IMR-90 (cell line): ENCODE measurements around the gene CNNM2. TPM values are rescaled to one million over a fixed set of nuclear protein-coding genes. Genes with fewer than 3 reads are reported as not detected.

ENCODE experiments used
- ATAC-seq: fragments of 200-7000 bp; cut with Tn5 transposase; 2 replicates; pipeline ENCODE4 v1.9.1; 2020; ENCODE audit warnings: low read depth, mild to moderate bottlenecking, moderate library complexity
- BruUV-seq: library from RNA; stranded (reverse); fragments of 400-500 nt; replicated peaks from 2 replicates; lab custom pipeline; 2021; lab: Mats Ljungman, UMichigan
- CTCF ChIA-PET: fragments of 300-600 bp; formaldehyde crosslinking; extraction: SDS; loops from one replicate; lab custom pipeline; 2021; ENCODE audit warnings: antibody characterized with exemption; lab: Yijun Ruan, JAX
- POLR2A ChIA-PET: fragments of 300-600 bp; sonication (Branson Sonifier 250); formaldehyde crosslinking; loops from one replicate; lab custom pipeline; 2022; ENCODE audit warnings: antibody characterized with exemption; ENCODE audit not compliant: unreplicated experiment; lab: Charles Lee
- DNase-seq: peaks from one replicate; pipeline ENCODE4 v3.0.0; 2013
- H2AFZ ChIP-seq: replicated peaks from 2 replicates; pipeline ENCODE3; 2013; ENCODE audit warnings: low read length, mild to moderate bottlenecking; ENCODE audit not compliant: poor library complexity
- H2AK5ac ChIP-seq: 2 replicates; pipeline ENCODE4 v1.6.1; 2013; ENCODE audit warnings: low read depth, low read length, inconsistent platforms
- H2AK9ac ChIP-seq: replicated peaks from 2 replicates; pipeline ENCODE3; 2013; ENCODE audit warnings: mild to moderate bottlenecking, low read depth, low read length, moderate library complexity; ENCODE audit not compliant: poor library complexity
- H2BK120ac ChIP-seq: 2 replicates; pipeline ENCODE4 v1.6.1; 2013; ENCODE audit warnings: low read depth, low read length, inconsistent platforms
- H2BK15ac ChIP-seq: 3 replicates; pipeline ENCODE4 v1.6.1; 2013; ENCODE audit warnings: low read depth, low read length, inconsistent platforms
- H2BK20ac ChIP-seq: 2 replicates; pipeline ENCODE4 v1.6.1; 2013; ENCODE audit warnings: low read depth, mild to moderate bottlenecking, inconsistent platforms, low read length, moderate library complexity
- H2BK5ac ChIP-seq: 2 replicates; pipeline ENCODE4 v1.6.1; 2013; ENCODE audit warnings: mild to moderate bottlenecking, low read depth, low read length, inconsistent platforms; ENCODE audit not compliant: poor library complexity, severe bottlenecking
- H3K14ac ChIP-seq: replicated peaks from 2 replicates; pipeline ENCODE4 v1.6.1; 2013; ENCODE audit warnings: low read depth, low read length, inconsistent platforms
- H3K18ac ChIP-seq: 2 replicates; pipeline ENCODE4 v1.6.1; 2013; ENCODE audit warnings: low read depth, low read length, control low read depth
- H3K23ac ChIP-seq: 2 replicates; pipeline ENCODE4 v1.6.1; 2013; ENCODE audit warnings: low read depth, low read length, inconsistent platforms
- H3K27ac ChIP-seq: 2 replicates; pipeline ENCODE4 v1.5.1; 2013; ENCODE audit warnings: mild to moderate bottlenecking, control low read depth, low read length; ENCODE audit not compliant: insufficient read depth
- H3K27me3 ChIP-seq: 2 replicates; pipeline ENCODE4 v1.6.1; 2013; ENCODE audit warnings: low read length; ENCODE audit not compliant: control insufficient read depth, insufficient read depth
- H3K36me3 ChIP-seq: 2 replicates; pipeline ENCODE4 v1.6.1; 2013; ENCODE audit warnings: low read length, mixed read lengths; ENCODE audit not compliant: control insufficient read depth, insufficient read depth
- H3K4ac ChIP-seq: 2 replicates; pipeline ENCODE4 v1.6.1; 2013; ENCODE audit warnings: low read depth, low read length, inconsistent platforms
- H3K4me1 ChIP-seq: 2 replicates; pipeline ENCODE4 v1.6.1; 2013; ENCODE audit warnings: low read length, mixed read lengths; ENCODE audit not compliant: control insufficient read depth, insufficient read depth
- H3K4me2 ChIP-seq: 2 replicates; pipeline ENCODE4 v1.6.1; 2013; ENCODE audit warnings: low read depth, mild to moderate bottlenecking, control low read depth, low read length, moderate library complexity
- H3K4me3 ChIP-seq: 2 replicates; pipeline ENCODE4 v1.5.1; 2013; ENCODE audit warnings: low read depth, mild to moderate bottlenecking, control low read depth, low read length, moderate library complexity; ENCODE audit not compliant: insufficient read depth
- H3K56ac ChIP-seq: 2 replicates; pipeline ENCODE4 v1.6.1; 2013; ENCODE audit warnings: low read length, inconsistent platforms; ENCODE audit not compliant: insufficient read depth; ENCODE audit errors: extremely low read depth
- H3K79me1 ChIP-seq, 2 experiments: 2 replicates each; pipeline ENCODE4 v1.6.1; 2013; ENCODE audit warnings: low read length in 2 of 2, inconsistent platforms in 1 of 2, low read depth in 1 of 2
- H3K9ac ChIP-seq: 2 replicates; pipeline ENCODE4 v1.6.1; 2013; ENCODE audit warnings: low read depth, low read length, control low read depth
- H3K9me1 ChIP-seq: 2 replicates; pipeline ENCODE4 v1.6.1; 2013; ENCODE audit warnings: low read length, inconsistent platforms; ENCODE audit not compliant: insufficient read depth
- H3K9me3 ChIP-seq: 2 replicates; pipeline ENCODE4 v1.6.1; 2013; ENCODE audit warnings: low read length; ENCODE audit not compliant: control insufficient read depth, insufficient read depth
- H4K20me1 ChIP-seq: 2 replicates; pipeline ENCODE4 v1.6.1; 2013; ENCODE audit warnings: low read length, inconsistent platforms; ENCODE audit not compliant: insufficient read depth
- H4K5ac ChIP-seq: 2 replicates; pipeline ENCODE4 v1.6.1; 2013; ENCODE audit warnings: mild to moderate bottlenecking, low read depth, low read length, control low read depth
- H4K8ac ChIP-seq, 2 experiments: 2 replicates each; pipeline ENCODE4 v1.6.1; 2013; ENCODE audit warnings: low read depth in 2 of 2, low read length in 2 of 2, control low read depth in 1 of 2, inconsistent platforms in 1 of 2
- H4K91ac ChIP-seq: 2 replicates; pipeline ENCODE4 v1.6.1; 2013; ENCODE audit warnings: low read depth, low read length, inconsistent platforms; ENCODE audit not compliant: insufficient read depth
- BHLHE40 ChIP-seq: fragments of 150-350 bp; IDR thresholded peaks from 2 replicates; pipeline ENCODE4 v1.6.1; 2016; ENCODE audit warnings: mild to moderate bottlenecking, low read depth, low read length
- CEBPB ChIP-seq: IDR thresholded peaks from 2 replicates; pipeline ENCODE4 v1.6.1; 2012; ENCODE audit warnings: low read depth, low read length, improper control_type of control experiment
- CHD1 ChIP-seq: IDR thresholded peaks from 2 replicates; pipeline ENCODE4 v1.6.1; 2012; ENCODE audit warnings: low read depth, low read length, improper control_type of control experiment
- CTCF ChIP-seq: conservative IDR thresholded peaks from 2 replicates; pipeline ENCODE4 v1.5.1; 2012; ENCODE audit warnings: mild to moderate bottlenecking, low read depth, low read length, improper control_type of control experiment
- ELK1 ChIP-seq: fragments of 150-350 bp; IDR thresholded peaks from 2 replicates; pipeline ENCODE4 v1.6.1; 2016; ENCODE audit warnings: low read depth, mild to moderate bottlenecking, low read length, moderate library complexity, borderline replicate concordance
- FOS ChIP-seq: fragments of 150-350 bp; IDR thresholded peaks from 2 replicates; pipeline ENCODE4 v1.6.1; 2016; ENCODE audit warnings: low read depth, low read length
- MAFK ChIP-seq: IDR thresholded peaks from 2 replicates; pipeline ENCODE4 v1.6.1; 2012; ENCODE audit warnings: low read depth, low read length, improper control_type of control experiment
- MAZ ChIP-seq: IDR thresholded peaks from 2 replicates; pipeline ENCODE4 v1.6.1; 2012; ENCODE audit warnings: low read depth, mild to moderate bottlenecking, low read length, improper control_type of control experiment, moderate library complexity, borderline replicate concordance
- MXI1 ChIP-seq: IDR thresholded peaks from 2 replicates; pipeline ENCODE4 v1.6.1; 2012; ENCODE audit warnings: low read depth, mild to moderate bottlenecking, low read length, moderate library complexity, borderline replicate concordance
- NFE2L2 ChIP-seq: fragments of 150-350 bp; IDR thresholded peaks from 2 replicates; pipeline ENCODE4 v1.6.1; 2016; ENCODE audit warnings: low read depth, mild to moderate bottlenecking, low read length
- POLR2A ChIP-seq: IDR thresholded peaks from 2 replicates; pipeline ENCODE4 v1.6.1; 2012; ENCODE audit warnings: mild to moderate bottlenecking, low read depth, low read length
- RAD21 ChIP-seq: IDR thresholded peaks from 2 replicates; pipeline ENCODE4 v1.6.1; 2012; ENCODE audit warnings: low read length, improper control_type of control experiment
- RCOR1 ChIP-seq: IDR thresholded peaks from 2 replicates; pipeline ENCODE4 v1.6.1; 2012; ENCODE audit warnings: mild to moderate bottlenecking, low read length, improper control_type of control experiment; ENCODE audit not compliant: insufficient replicate concordance
- RFX5 ChIP-seq: IDR thresholded peaks from 2 replicates; pipeline ENCODE4 v1.8.0; 2012; ENCODE audit warnings: low read depth, mild to moderate bottlenecking, low read length, moderate library complexity
- SMC3 ChIP-seq: fragments of 150-350 bp; IDR thresholded peaks from 2 replicates; pipeline ENCODE4 v1.6.1; 2016; ENCODE audit warnings: low read depth, mild to moderate bottlenecking, antibody characterized with exemption, low read length, moderate library complexity
- WGBS, 2 experiments: methylation state at CpG; one replicate each; pipeline versions ENCODE4 v1.1.5 to v1.1.7; 2013; ENCODE audit warnings: missing lambda C conversion rate in 2 of 2; ENCODE audit not compliant: insufficient read length in 1 of 2; ENCODE audit errors: extremely low coverage in 2 of 2; 5-methylcytosine and 5-hydroxymethylcytosine counted together
- dilution Hi-C: fragments of 300-500 bp; cut with HindIII; formaldehyde crosslinking; loops from one replicate; pipeline ENCODE4 v1.14.3; 2018; ENCODE audit warnings: low sequenced_read_pairs; ENCODE audit not compliant: unreplicated experiment
- in situ Hi-C: fragments of 300-500 bp; cut with MboI; formaldehyde crosslinking; loops from 3 replicates; pipeline ENCODE4 v1.14.3; 2019; ENCODE audit warnings: low sequenced_read_pairs, inconsistent platforms, mixed read lengths
- intact Hi-C: fragments of 100-400 bp; cut with micrococcal nuclease; formaldehyde crosslinking; loops from 2 replicates; pipeline ENCODE4 v1.10.0; 2022
- polyA plus RNA-seq, 3 experiments: library from polyadenylated mRNA; depleted of rRNA; stranded (reverse); fragments of >200 nt; gene quantifications; 2 replicates each; pipeline ENCODE4 v1.2.3, GENCODE V29; 2012; ENCODE audit warnings: low replicate concordance in 1 of 3
- total RNA-seq: library from RNA; depleted of rRNA; stranded (reverse); fragments of >200 nt; gene quantifications from 2 replicates; pipeline ENCODE4 v1.2.3, GENCODE V29; 2012
- TF ChIP-seq, protein P1 (sequence below): fragments of 150-350 bp; IDR thresholded peaks from 2 replicates; pipeline ENCODE4 v1.6.1; 2017; ENCODE audit warnings: mild to moderate bottlenecking, antibody characterized with exemption, low read length, low read depth

The CNNM2 gene
- total and polyA plus RNA-seq, 2 of the 4 experiments (the other 2 are of a cell fraction): 4.7 to 5.6 TPM

GRCh38 chr10:103080891-103081581 is 162.9 kb downstream of the CNNM2 start:
- H2BK5ac ChIP-seq: no peak overlapping the region
- H4K91ac ChIP-seq: no peak overlapping the region
- peaks cover 65% of the 10 kb centered on the region for H3K36me3 ChIP-seq
- H2AK9ac ChIP-seq: no peak overlapping the region
- ChIA-PET CTCF (no interaction called here), POLR2A (no interaction called here)
- DNase-seq: no peak
- H2AK5ac ChIP-seq: no peak overlapping the region
- in situ Hi-C loops: loop anchor here (10.0 kb wide), 1 partner anchor 164 kb away; the partner anchor contains the start of gene RPEL1
- H3K23ac ChIP-seq: no peak overlapping the region
- no peak for ATAC-seq
- dilution Hi-C loops: no loop called here
- 83% methylated on average over 1 of the region's 4 CpGs; no CpG with 5 or more reads in 1 of the 2 experiments for WGBS, 2 experiments
- peaks cover 6% of the 10 kb centered on the region; the same call in 1 of the 2 replicates for H4K20me1 ChIP-seq
- intact Hi-C loops: no loop called here
- H3K4me2 ChIP-seq: no peak overlapping the region
- no peak overlapping the region for H2AFZ ChIP-seq
- H3K4ac ChIP-seq: no peak overlapping the region
- no peak overlapping the region for H2BK15ac ChIP-seq
- H3K9me1 ChIP-seq: peaks cover 21% of the 10 kb centered on the region
- no peak overlapping the region for H3K27ac ChIP-seq
- no peak overlapping the region for H3K4me3 ChIP-seq
- no peak overlapping the region for H3K9ac ChIP-seq
- H3K18ac ChIP-seq: no peak overlapping the region
- H2BK20ac ChIP-seq: no peak overlapping the region
- H3K9me3 ChIP-seq: no peaks in the 10 kb centered on the region
- peaks cover 9% of the 10 kb centered on the region for H3K4me1 ChIP-seq
- no peak overlapping the region for H3K56ac ChIP-seq
- no peak overlapping the region for H4K5ac ChIP-seq
- H4K8ac ChIP-seq: no peak overlapping the region
- H3K27me3 ChIP-seq: no peaks in the 10 kb centered on the region
- no peak overlapping the region for H2BK120ac ChIP-seq
- H3K79me1 ChIP-seq: peaks cover 0 to 38% of the 10 kb centered on the region in 2 experiments; a peak in 3 of 4 replicates
- TF ChIP-seq NFE2L2 (no peak), RAD21 (no peak), MAZ (no peak), CTCF (no peak), FOS (no peak), RCOR1 (no peak), MAFK (no peak), CHD1 (no peak), MXI1 (no peak), SMC3 (no peak), ELK1 (no peak), CEBPB (no peak), BHLHE40 (no peak), POLR2A (no peak), RFX5 (no peak)
- TF ChIP-seq, protein P1, sequence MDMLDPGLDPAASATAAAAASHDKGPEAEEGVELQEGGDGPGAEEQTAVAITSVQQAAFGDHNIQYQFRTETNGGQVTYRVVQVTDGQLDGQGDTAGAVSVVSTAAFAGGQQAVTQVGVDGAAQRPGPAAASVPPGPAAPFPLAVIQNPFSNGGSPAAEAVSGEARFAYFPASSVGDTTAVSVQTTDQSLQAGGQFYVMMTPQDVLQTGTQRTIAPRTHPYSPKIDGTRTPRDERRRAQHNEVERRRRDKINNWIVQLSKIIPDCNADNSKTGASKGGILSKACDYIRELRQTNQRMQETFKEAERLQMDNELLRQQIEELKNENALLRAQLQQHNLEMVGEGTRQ: no peak
- H3K14ac ChIP-seq: no peak overlapping the region
- no TSS peak for BruUV-seq
